CD14-positive monocyte (primary cell): Measurements from ENCODE around the gene CT45A8. TPM values are rescaled to one million over a fixed set of nuclear protein-coding genes. Genes with fewer than 3 reads are reported as not detected.
"Not testable (repeated sequence)": the region's sequence is repeated elsewhere in the genome, so short reads cannot be mapped to it uniquely, and the experiment has no call there.

ENCODE experiments used
- DNase-seq, 3 donors: peaks; one replicate each; pipeline ENCODE4 v3.0.0-alpha.2; 2011 to 2022
- H2AFZ ChIP-seq: 2 replicates; pipeline ENCODE4 v1.6.0; 2012; ENCODE audit warnings: mild to moderate bottlenecking, low read depth, low read length, inconsistent platforms; ENCODE audit not compliant: insufficient read depth, poor library complexity, severe bottlenecking
- H3K27ac ChIP-seq, 2 donors: 1 replicate in 1 of 2; 2 replicates in 1 of 2; pipeline ENCODE4 v1.5.1; 2012 to 2013; ENCODE audit warnings: low read length in 2 of 2, control low read depth in 1 of 2, inconsistent platforms in 1 of 2, low read depth in 1 of 2, mild to moderate bottlenecking in 1 of 2
- H3K27me3 ChIP-seq, 2 donors: one replicate each; pipeline versions ENCODE4 v1.6.0 to v1.6.1; 2011 to 2013; ENCODE audit warnings: low read length in 2 of 2; ENCODE audit not compliant: control insufficient read depth in 2 of 2, insufficient read depth in 2 of 2
- H3K36me3 ChIP-seq, 2 donors: replicated peaks in 1 of 2; 1 replicate in 1 of 2; 2 replicates in 1 of 2; pipeline versions ENCODE4 v1.5.1 to v1.6.1; 2012 to 2013; ENCODE audit warnings: low read length in 2 of 2, control low read depth in 1 of 2, inconsistent platforms in 1 of 2, mild to moderate bottlenecking in 1 of 2; ENCODE audit not compliant: insufficient read depth in 2 of 2, control insufficient read depth in 1 of 2
- H3K4me1 ChIP-seq, 2 donors: 1 replicate in 1 of 2; 2 replicates in 1 of 2; pipeline versions ENCODE4 v1.5.1 to v1.6.1; 2012 to 2013; ENCODE audit warnings: low read length in 2 of 2, control low read depth in 1 of 2, inconsistent platforms in 1 of 2, mild to moderate bottlenecking in 1 of 2, moderate library complexity in 1 of 2; ENCODE audit not compliant: insufficient read depth in 2 of 2, control insufficient read depth in 1 of 2
- H3K4me2 ChIP-seq: replicated peaks from 2 replicates; pipeline ENCODE3; 2012; ENCODE audit warnings: low read length, moderate library complexity, mild to moderate bottlenecking; ENCODE audit not compliant: poor library complexity, severe bottlenecking; ENCODE audit errors: extremely low read depth
- H3K4me3 ChIP-seq, 3 experiments: fragments of 200-600 bp in 1 of 3; sonication (generic) in 1 of 3; replicated peaks in 1 of 3; 1 replicate in 2 of 3; 2 replicates in 1 of 3; pipeline ENCODE4 v1.5.1; 2011 to 2013; ENCODE audit warnings: low read length in 3 of 3, mild to moderate bottlenecking in 3 of 3, control low read depth in 2 of 3, low read depth in 2 of 3, inconsistent platforms in 1 of 3, moderate library complexity in 1 of 3
- H3K79me2 ChIP-seq: 2 replicates; pipeline ENCODE4 v1.6.0; 2012; ENCODE audit warnings: mild to moderate bottlenecking, control low read depth, inconsistent platforms, low read length, moderate library complexity; ENCODE audit not compliant: insufficient read depth
- H3K9ac ChIP-seq: 2 replicates; pipeline ENCODE4 v1.6.0; 2017; ENCODE audit warnings: low read length, mild to moderate bottlenecking; ENCODE audit not compliant: insufficient read depth, poor library complexity, severe bottlenecking
- H3K9me3 ChIP-seq, 2 donors: replicated peaks in 1 of 2; 1 replicate in 1 of 2; 2 replicates in 1 of 2; pipeline versions ENCODE4 v1.5.1 to v1.6.1; 2012 to 2013; ENCODE audit warnings: low read length in 2 of 2, control low read depth in 1 of 2; ENCODE audit not compliant: control insufficient read depth in 1 of 2, insufficient read depth in 1 of 2
- H4K20me1 ChIP-seq: 2 replicates; pipeline ENCODE4 v1.6.0; 2012; ENCODE audit warnings: mild to moderate bottlenecking, low read length, control low read depth, moderate library complexity; ENCODE audit not compliant: insufficient read depth
- H3K27ac Mint-ChIP-seq, 7 donors: one replicate each; pipeline ENCODE4 v1.8.0; 2020; ENCODE audit warnings: mild to moderate bottlenecking in 7 of 7, mixed read lengths in 7 of 7, moderate library complexity in 6 of 7, inconsistent platforms in 2 of 7
- H3K27me3 Mint-ChIP-seq, 3 donors: one replicate each; pipeline ENCODE4 v1.8.0; 2021 to 2022; ENCODE audit warnings: low read depth in 3 of 3, mild to moderate bottlenecking in 3 of 3, mixed read lengths in 3 of 3, moderate library complexity in 3 of 3, inconsistent platforms in 1 of 3
- H3K36me3 Mint-ChIP-seq, 2 donors: one replicate each; pipeline ENCODE4 v1.8.0; 2020; ENCODE audit warnings: mixed read lengths in 2 of 2, inconsistent platforms in 1 of 2, mild to moderate bottlenecking in 1 of 2
- H3K4me1 Mint-ChIP-seq: one replicate; pipeline ENCODE4 v1.8.0; 2020; ENCODE audit warnings: mild to moderate bottlenecking, mixed read lengths
- H3K4me3 Mint-ChIP-seq, 2 donors: one replicate each; pipeline ENCODE4 v1.8.0; 2020; ENCODE audit warnings: mild to moderate bottlenecking in 2 of 2, mixed read lengths in 2 of 2, moderate library complexity in 1 of 2
- H3K9me3 Mint-ChIP-seq, 7 donors: one replicate each; pipeline ENCODE4 v1.8.0; 2020 to 2022; ENCODE audit warnings: mixed read lengths in 7 of 7, mild to moderate bottlenecking in 6 of 7, moderate library complexity in 6 of 7, inconsistent platforms in 2 of 7
- WGBS: methylation state at CpG from one replicate; pipeline ENCODE4 v1.1.5; 2013; ENCODE audit warnings: missing lambda C conversion rate; ENCODE audit not compliant: insufficient coverage; 5-methylcytosine and 5-hydroxymethylcytosine counted together
- intact Hi-C, 2 donors: fragments of 100-400 bp; cut with micrococcal nuclease; formaldehyde crosslinking; loops; one replicate each; pipeline versions ENCODE4 v1.15.0 to v1.15.1; 2023
- polyA plus RNA-seq, 3 donors: library from polyadenylated mRNA; depleted of rRNA in 1 of 3; unstranded in 2 of 3; stranded (reverse) in 1 of 3; fragments of 300-500 nt in 2 of 3; fragments of >200 nt in 1 of 3; fragmentation: Illumina TruSeq in 2 of 3; gene quantifications; 1 replicate in 2 of 3; 2 replicates in 1 of 3; pipeline ENCODE4 v1.2.3, GENCODE V29; 2012 to 2021

CT45A8 gene
- polyA plus RNA-seq, 3 donors: not detected

DNA sequence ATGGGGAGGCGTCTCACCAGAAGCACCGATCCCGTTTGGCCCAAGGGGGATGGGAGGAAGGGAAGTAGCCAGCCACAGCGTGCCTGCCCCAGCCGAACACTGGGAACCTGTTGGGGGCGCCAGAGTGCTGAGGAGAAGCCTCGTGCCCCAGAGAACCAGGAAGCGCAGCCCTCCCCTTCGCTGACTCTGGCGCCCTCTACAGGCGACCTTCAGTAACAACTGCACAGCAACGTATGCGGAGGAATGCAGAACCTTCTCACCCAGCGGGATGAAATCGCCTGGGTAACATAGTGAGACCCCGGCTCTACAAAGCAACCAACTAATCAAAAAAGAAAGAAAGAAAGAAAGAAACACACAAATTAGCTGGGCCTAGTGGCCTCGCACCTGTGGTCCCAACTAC, 34.4 kb downstream of the CT45A8 start, which contains the start of gene CT45A2:
TSS of gene CT45A2 (minus strand) at position 101 of the 400 bp plus-strand sequence. CDS start 3,747 bp downstream, outside the sequence.
- H3K79me2 ChIP-seq, DNase-seq, H2AFZ ChIP-seq, H3K4me3 Mint-ChIP-seq, intact Hi-C loops, H3K36me3 ChIP-seq, H3K27ac Mint-ChIP-seq, H3K4me1 Mint-ChIP-seq, H3K36me3 Mint-ChIP-seq, H3K4me2 ChIP-seq, H4K20me1 ChIP-seq, H3K9me3 Mint-ChIP-seq, H3K9ac ChIP-seq, H3K27me3 Mint-ChIP-seq, H3K4me1 ChIP-seq, H3K27ac ChIP-seq, H3K9me3 ChIP-seq, H3K4me3 ChIP-seq, H3K27me3 ChIP-seq: not testable (repeated sequence)
- WGBS: no CpG with 5 or more reads among the region's 17 CpGs

- H3K4me1 ChIP-seq, H3K9me3 Mint-ChIP-seq, H3K27me3 ChIP-seq, H3K27me3 Mint-ChIP-seq, H3K4me1 Mint-ChIP-seq, H3K4me2 ChIP-seq, H3K27ac Mint-ChIP-seq, H3K4me3 ChIP-seq, H3K9ac ChIP-seq, H3K4me3 Mint-ChIP-seq, H3K36me3 ChIP-seq, H4K20me1 ChIP-seq, H3K36me3 Mint-ChIP-seq, DNase-seq, H3K27ac ChIP-seq, H3K9me3 ChIP-seq, intact Hi-C loops, H2AFZ ChIP-seq, H3K79me2 ChIP-seq: not testable (repeated sequence)
- WGBS: no CpG with 5 or more reads among the region's 16 CpGs
These were observed 51.7 kb downstream of the CT45A8 start, which contains the start of gene CT45A6 for GRCh38 chrX:135802687-135803086. Gene CT45A6 (minus strand): TSS chrX:135802787. CDS start chrX:135798993, 3,794 bp downstream.

Other genes starting within 250 kb of the CT45A8 start
- gene CT45A1, start 140.9 kb downstream of the CT45A8 start, polyA plus RNA-seq: not detected
- gene CT45A3, start 86.3 kb downstream of the CT45A8 start, polyA plus RNA-seq: not detected
- not detected for gene CT45A5, start 69.0 kb downstream of the CT45A8 start, polyA plus RNA-seq
- not detected for gene CT45A6, start 51.8 kb downstream of the CT45A8 start, polyA plus RNA-seq
- not detected for gene CT45A2, start 34.5 kb downstream of the CT45A8 start, polyA plus RNA-seq
- not detected for gene CT45A7, start 17.3 kb downstream of the CT45A8 start, polyA plus RNA-seq
- not detected for gene CT45A9, start 17.3 kb upstream of the CT45A8 start, polyA plus RNA-seq
- not detected for gene CT45A10, start 38.9 kb upstream of the CT45A8 start, polyA plus RNA-seq
- not detected for gene SAGE1, start 39.2 kb upstream of the CT45A8 start, polyA plus RNA-seq
- 10 to 100 TPM; 11.7 to 14.2 (median 11.8) TPM for gene MMGT1, start 119.5 kb upstream of the CT45A8 start, polyA plus RNA-seq
- 10 to 100 TPM in 2 of 3 donors, 1 to 10 TPM in 1; 5.8 to 15.7 (median 14.2) TPM for gene SLC9A6, start 130.9 kb upstream of the CT45A8 start, polyA plus RNA-seq